CD4-positive, CD25-positive, alpha-beta regulatory T cell (primary cell): Measurements from ENCODE around the gene CKLF. TPM values are rescaled to one million over a fixed set of nuclear protein-coding genes. Genes with fewer than 3 reads are reported as not detected.

Experiments used
- ATAC-seq, 2 donors: fragments of 150-1000 bp; cut with Tn5 transposase; one replicate each; pipeline ENCODE4 v1.10.0; 2021; ENCODE audit warnings: low read depth in 2 of 2, moderate number of reproducible peaks in 2 of 2, moderate library complexity in 1 of 2
- DNase-seq, 3 donors: peaks; one replicate each; pipeline versions ENCODE4 v3.0.0 to v3.0.0-alpha.2; 2012 to 2022; ENCODE audit warnings: mixed read lengths in 1 of 3
- H3K27ac ChIP-seq: one replicate; pipeline ENCODE4 v1.7.0; 2013; ENCODE audit warnings: mild to moderate bottlenecking, low read length; ENCODE audit not compliant: insufficient read depth, poor library complexity, severe bottlenecking
- H3K27me3 ChIP-seq: one replicate; pipeline ENCODE4 v1.7.0; 2013; ENCODE audit warnings: low read length; ENCODE audit not compliant: control insufficient read depth, insufficient read depth
- H3K36me3 ChIP-seq: one replicate; pipeline ENCODE4 v1.7.0; 2013; ENCODE audit warnings: mild to moderate bottlenecking, low read length, moderate library complexity; ENCODE audit not compliant: control insufficient read depth, insufficient read depth
- H3K4me1 ChIP-seq: 2 replicates; pipeline ENCODE4 v1.7.0; 2013; ENCODE audit warnings: mild to moderate bottlenecking, low read length; ENCODE audit not compliant: insufficient read depth, control insufficient read depth, poor library complexity, severe bottlenecking
- H3K4me3 ChIP-seq: one replicate; pipeline ENCODE4 v1.7.0; 2013; ENCODE audit warnings: low read depth, mild to moderate bottlenecking, low read length, moderate library complexity
- H3K9me3 ChIP-seq, 2 experiments: 1 replicate in 1 of 2; 2 replicates in 1 of 2; pipeline ENCODE4 v1.7.0; 2013; ENCODE audit warnings: low read length in 2 of 2, mild to moderate bottlenecking in 1 of 2, moderate library complexity in 1 of 2; ENCODE audit not compliant: control insufficient read depth in 2 of 2
- H3K27ac Mint-ChIP-seq, 3 donors: one replicate each; pipeline ENCODE4 v1.8.0; 2020 to 2022; ENCODE audit warnings: mild to moderate bottlenecking in 3 of 3, mixed read lengths in 3 of 3, moderate library complexity in 2 of 3
- H3K27me3 Mint-ChIP-seq: one replicate; pipeline ENCODE4 v1.8.0; 2022; ENCODE audit warnings: mild to moderate bottlenecking, mixed read lengths
- H3K36me3 Mint-ChIP-seq: one replicate; pipeline ENCODE4 v1.8.0; 2020; ENCODE audit warnings: mixed read lengths
- H3K4me1 Mint-ChIP-seq, 4 donors: one replicate each; pipeline ENCODE4 v1.8.0; 2020 to 2022; ENCODE audit warnings: mixed read lengths in 4 of 4, mild to moderate bottlenecking in 1 of 4
- H3K4me3 Mint-ChIP-seq, 4 donors: one replicate each; pipeline ENCODE4 v1.8.0; 2020 to 2022; ENCODE audit warnings: mild to moderate bottlenecking in 4 of 4, mixed read lengths in 4 of 4, moderate library complexity in 3 of 4
- H3K9me3 Mint-ChIP-seq, 7 donors: one replicate each; pipeline ENCODE4 v1.8.0; 2020 to 2022; ENCODE audit warnings: mixed read lengths in 7 of 7, mild to moderate bottlenecking in 3 of 7, moderate library complexity in 2 of 7
- polyA plus RNA-seq, 4 donors: library from polyadenylated mRNA; unstranded; fragments of 300-500 nt; fragmentation: Illumina TruSeq; gene quantifications; one replicate each; pipeline ENCODE4 v1.2.3, GENCODE V29; 2021
- total RNA-seq: library from RNA; stranded (reverse); gene quantifications from one replicate; pipeline ENCODE4 v1.2.3, GENCODE V29; 2022

Gene CKLF
- total and polyA plus RNA-seq, 5 donors from 2014 or later = 48.2 to 242 (median 161) TPM

DNA sequence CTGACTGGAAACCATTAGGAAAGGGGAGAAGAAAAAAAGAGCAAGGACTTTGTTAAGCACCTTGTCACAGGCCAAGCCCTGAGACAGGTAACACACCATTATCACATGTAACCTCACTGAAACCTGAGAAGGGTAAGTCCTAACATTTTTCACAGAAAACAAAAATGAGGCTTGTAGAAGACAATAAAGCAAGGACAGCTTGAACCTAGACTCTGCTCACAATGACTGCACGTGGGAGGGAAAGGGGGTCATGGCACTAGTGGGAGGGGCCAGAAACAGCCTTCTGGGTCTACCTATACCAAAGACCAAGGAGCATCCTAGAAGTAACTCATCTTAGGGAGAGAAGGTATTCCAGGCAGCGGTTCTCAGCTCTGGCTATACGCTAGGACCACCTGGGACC lies 10.0 kb upstream of the CKLF start:
- no peak for ATAC-seq

DNA sequence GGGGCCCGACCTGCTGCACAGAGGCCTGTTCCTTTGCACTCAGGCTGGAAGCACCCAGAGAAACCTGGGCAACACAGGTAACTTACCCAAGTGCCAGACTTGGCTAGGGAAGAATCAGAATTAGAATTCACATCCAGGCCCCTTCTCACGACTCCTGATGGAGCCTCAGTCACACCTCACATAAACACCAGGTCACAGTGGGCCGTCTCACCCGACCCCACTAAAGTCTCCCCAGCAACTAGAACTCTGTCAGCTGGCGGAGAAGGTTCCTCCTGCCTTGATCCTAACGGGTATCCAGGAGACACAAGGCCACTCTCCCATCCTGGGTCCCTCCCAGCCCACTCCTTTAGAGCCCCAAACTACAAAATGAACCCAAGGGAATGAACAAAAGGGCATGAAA lies 8.8 kb upstream of the CKLF start:
- DNase-seq (no peak), ATAC-seq (no peak)
- no peaks in the 10 kb centered on the region for H3K27me3 ChIP-seq
- H3K4me3 ChIP-seq = no peak overlapping the region
- Mint-ChIP-seq H3K4me1 (peaks cover 6 to 36% (median 20%) of the 10 kb centered on the region in 4 donors), H3K9me3 (no peaks in the 10 kb centered on the region), H3K4me3 (no peak overlapping the region), H3K27me3 (no peaks in the 10 kb centered on the region), H3K36me3 (peaks cover 6% of the 10 kb centered on the region), H3K27ac (peak overlapping the region in 2 of 3 donors; percentile 59 to 70)
- H3K9me3 ChIP-seq = no peaks in the 10 kb centered on the region
- H3K4me1 ChIP-seq = peaks cover 5% of the 10 kb centered on the region
- H3K36me3 ChIP-seq = no peaks in the 10 kb centered on the region
- no peak overlapping the region for H3K27ac ChIP-seq

More for the DNA sequence above, 10.0 kb upstream of the CKLF start:
- Histone ChIP-seq H3K36me3 (no peaks in the 10 kb centered on the region), H3K27me3 (no peaks in the 10 kb centered on the region), H3K9me3 (no peaks in the 10 kb centered on the region), H3K27ac (no peak overlapping the region), H3K4me1 (peaks cover 4% of the 10 kb centered on the region), H3K4me3 (no peak overlapping the region)
- no peak overlapping the region for H3K27ac Mint-ChIP-seq
- no peak overlapping the region for H3K4me3 Mint-ChIP-seq
- DNase-seq = no peak
- no peaks in the 10 kb centered on the region for H3K9me3 Mint-ChIP-seq
- peaks cover 8% of the 10 kb centered on the region for H3K36me3 Mint-ChIP-seq
- H3K27me3 Mint-ChIP-seq = no peaks in the 10 kb centered on the region
- H3K4me1 Mint-ChIP-seq = peaks cover 6 to 25% (median 13%) of the 10 kb centered on the region in 4 donors

DNA sequence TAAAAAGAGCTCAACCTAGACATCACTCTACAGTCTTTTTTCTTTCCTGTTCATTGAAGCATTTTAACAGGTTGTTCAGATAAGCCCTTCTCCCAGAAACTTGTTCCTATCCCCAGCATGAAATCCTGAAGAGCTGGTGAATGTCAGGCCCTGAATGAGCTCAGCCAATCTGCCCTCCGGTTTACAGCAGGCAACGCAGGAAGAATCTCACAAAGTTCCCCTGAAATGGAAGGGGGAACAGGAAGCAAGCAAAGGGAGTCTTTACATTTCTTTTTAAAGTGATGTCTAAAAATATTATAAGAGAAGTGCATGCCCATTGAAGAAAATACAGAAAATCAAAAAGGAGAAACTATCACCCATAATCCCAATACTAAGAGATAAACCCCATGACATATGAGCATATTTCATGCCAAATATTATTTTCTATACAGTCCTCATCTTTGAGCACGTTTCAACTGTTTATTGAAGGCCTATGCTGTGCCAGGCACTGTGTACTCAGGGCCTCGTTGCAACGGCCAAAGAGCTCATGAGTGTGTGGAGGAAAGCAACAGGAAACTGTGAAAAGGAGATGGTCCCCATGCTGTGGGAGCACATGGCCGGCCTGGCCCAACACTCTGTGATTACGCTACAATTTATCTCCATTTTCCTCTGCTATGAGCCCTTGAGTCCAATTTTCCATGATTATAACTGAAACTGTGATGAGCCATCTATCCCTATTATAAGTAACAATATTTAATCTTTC lies 8.2 kb upstream of the CKLF start:
- H3K27ac Mint-ChIP-seq = peak overlapping the region in 2 of 3 donors; percentile 59 to 70

DNA sequence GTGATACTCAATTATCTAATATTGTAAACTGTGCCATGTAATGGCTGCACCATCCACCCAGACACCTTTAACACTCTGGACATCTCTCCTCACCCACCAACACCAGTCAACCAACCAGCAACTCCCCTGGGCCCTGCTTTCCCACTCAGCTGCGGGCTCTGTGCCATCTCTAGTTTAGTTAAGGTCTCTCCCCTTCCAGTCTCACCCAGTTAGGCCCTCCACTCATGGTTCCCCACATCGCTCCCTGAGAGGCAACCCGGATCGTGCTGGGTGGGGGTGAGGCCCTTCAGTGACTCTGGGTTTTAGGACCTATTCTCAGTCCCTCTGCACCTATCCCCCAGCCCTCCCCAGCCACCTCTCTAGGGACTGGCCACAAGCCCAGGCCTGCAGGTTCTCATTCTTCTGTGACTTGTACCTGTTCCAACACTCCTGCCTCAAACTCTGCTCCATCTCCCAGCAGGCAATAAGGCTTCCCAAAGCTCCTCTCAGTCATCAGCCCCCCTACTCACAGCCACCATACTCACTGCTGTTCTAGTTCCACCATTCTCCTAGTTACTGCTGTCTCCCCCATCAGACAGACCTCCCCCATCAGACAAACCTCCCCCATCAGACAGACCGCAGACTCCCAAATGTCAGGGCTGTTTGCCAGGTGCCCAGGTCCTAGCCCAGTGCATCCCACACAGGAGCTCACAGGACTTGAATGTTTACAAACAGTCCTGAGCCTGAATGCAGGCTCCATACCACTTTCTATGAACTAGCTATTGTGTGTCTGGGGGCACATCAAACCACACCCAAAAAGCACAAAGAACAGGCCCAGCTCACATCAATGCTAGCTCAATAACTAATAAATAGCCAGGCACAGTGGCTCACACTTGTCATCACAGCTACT lies 5.0 kb upstream of the CKLF start:
- Histone ChIP-seq H3K9me3 (no peaks in the 10 kb centered on the region), H3K27me3 (no peaks in the 10 kb centered on the region), H3K36me3 (no peaks in the 10 kb centered on the region), H3K4me3 (no peak overlapping the region), H3K4me1 (peaks cover 41% of the 10 kb centered on the region), H3K27ac (no peak overlapping the region)
- Mint-ChIP-seq H3K36me3 (no peaks in the 10 kb centered on the region), H3K9me3 (no peaks in the 10 kb centered on the region), H3K4me3 (peak overlapping the region in 2 of 4 donors; percentile 35 to 61), H3K27me3 (no peaks in the 10 kb centered on the region), H3K27ac (peak overlapping the region in 2 of 3 donors; percentile 39 to 85), H3K4me1 (peaks cover 13 to 57% (median 36%) of the 10 kb centered on the region in 4 donors)
- ATAC-seq (no peak), DNase-seq (no peak)

More for the DNA sequence above, 8.2 kb upstream of the CKLF start:
- Histone ChIP-seq H3K4me1 (peaks cover 12% of the 10 kb centered on the region), H3K36me3 (no peaks in the 10 kb centered on the region), H3K27me3 (no peaks in the 10 kb centered on the region), H3K4me3 (no peak overlapping the region), H3K27ac (no peak overlapping the region), H3K9me3 (no peaks in the 10 kb centered on the region)
- peaks cover 12 to 43% (median 25%) of the 10 kb centered on the region in 4 donors for H3K4me1 Mint-ChIP-seq
- DNase-seq (no peak), ATAC-seq (no peak)
- H3K9me3 Mint-ChIP-seq = no peaks in the 10 kb centered on the region
- peaks cover 6% of the 10 kb centered on the region for H3K36me3 Mint-ChIP-seq
- H3K27me3 Mint-ChIP-seq = no peaks in the 10 kb centered on the region
- no peak overlapping the region for H3K4me3 Mint-ChIP-seq

- Histone ChIP-seq H3K36me3 (no peaks in the 10 kb centered on the region), H3K4me3 (no peak overlapping the region), H3K9me3 (no peaks in the 10 kb centered on the region), H3K4me1 (peaks cover 45% of the 10 kb centered on the region), H3K27me3 (no peaks in the 10 kb centered on the region), H3K27ac (no peak overlapping the region)
- Mint-ChIP-seq H3K4me1 (peaks cover 18 to 64% (median 39%) of the 10 kb centered on the region in 4 donors), H3K27ac (peak overlapping the region; percentile 85 to 89 (median 87)), H3K9me3 (no peaks in the 10 kb centered on the region), H3K4me3 (peak overlapping the region; percentile 61 to 90 (median 86)), H3K36me3 (no peaks in the 10 kb centered on the region), H3K27me3 (no peaks in the 10 kb centered on the region)
- no peak for ATAC-seq
- no peak for DNase-seq
Measured at GRCh38 chr16:66548068-66548467, 4.3 kb upstream of the CKLF start.

GRCh38 chr16:66548868-66549267 lies 3.5 kb upstream of the CKLF start:
- peak in 1 of 3 donors; percentile 8 for DNase-seq
- no peak for ATAC-seq
- Mint-ChIP-seq H3K36me3 (no peaks in the 10 kb centered on the region), H3K27me3 (no peaks in the 10 kb centered on the region), H3K27ac (peak overlapping the region; percentile 85 to 89 (median 87)), H3K9me3 (no peaks in the 10 kb centered on the region), H3K4me1 (peaks cover 25 to 70% (median 46%) of the 10 kb centered on the region in 4 donors), H3K4me3 (peak overlapping the region; percentile 61 to 90 (median 86))
- H3K27me3 ChIP-seq = no peaks in the 10 kb centered on the region
- H3K4me1 ChIP-seq = peaks cover 53% of the 10 kb centered on the region
- H3K27ac ChIP-seq = peak overlapping the region; percentile 88
- H3K4me3 ChIP-seq = peak overlapping the region; percentile 51
- H3K36me3 ChIP-seq = no peaks in the 10 kb centered on the region
- no peaks in the 10 kb centered on the region for H3K9me3 ChIP-seq

DNA sequence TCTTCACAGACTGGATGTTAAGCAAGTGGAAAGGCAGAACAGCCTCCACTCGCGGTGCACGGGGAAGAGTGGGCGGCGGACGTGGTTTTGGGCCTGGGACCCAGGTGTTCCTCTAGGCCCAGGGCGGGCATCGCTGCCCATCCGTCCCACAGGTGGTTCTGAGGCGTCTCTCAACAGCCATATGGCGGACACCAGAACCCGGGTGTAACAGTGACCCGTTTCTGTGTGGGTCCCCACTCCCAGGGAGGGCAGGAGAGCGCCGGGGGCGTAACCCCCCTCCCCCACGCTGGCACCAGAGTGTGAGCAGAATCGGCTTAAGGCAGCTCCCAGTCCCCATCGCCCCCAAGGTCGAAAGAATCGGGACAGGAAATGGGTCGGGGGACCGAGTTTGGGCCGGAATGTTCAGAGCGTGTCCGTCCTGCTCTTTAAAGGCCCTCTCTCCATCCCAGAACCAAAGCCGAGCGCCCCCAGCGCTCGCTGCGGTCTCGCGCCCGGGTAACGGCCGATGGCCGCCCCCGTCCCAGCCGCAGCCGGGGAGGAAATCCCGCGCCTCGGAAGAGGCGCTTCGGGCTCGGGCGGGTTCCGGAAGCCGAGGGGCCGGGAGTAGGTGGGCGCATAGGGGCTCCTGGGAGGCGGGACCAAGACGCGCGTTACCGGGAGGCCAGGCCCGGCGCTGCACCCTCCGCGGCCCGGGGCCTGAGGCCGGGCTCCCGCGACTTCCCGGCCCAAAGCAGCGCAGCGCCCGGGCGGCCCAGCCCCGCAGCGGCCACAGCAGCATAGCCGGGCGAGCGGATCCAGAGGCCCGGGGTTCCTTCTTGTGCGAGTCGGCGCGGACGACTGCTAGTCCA lies 2.9 kb upstream of the CKLF start, which contains the start of gene TK2:
TK2 (minus strand) TSS at position 839 of the 848 bp plus-strand sequence; CDS start at position 778, 61 bp downstream.
- Mint-ChIP-seq H3K4me1 (peaks cover 32 to 74% (median 52%) of the 10 kb centered on the region in 4 donors), H3K4me3 (peak within 1 kb of the TSS; percentile 97 to 99 (median 98)), H3K36me3 (peaks cover 2% of the 10 kb centered on the region), H3K27ac (peak within 1 kb of the TSS; percentile 85 to 89 (median 87)), H3K27me3 (no peaks in the 10 kb centered on the region), H3K9me3 (no peaks in the 10 kb centered on the region)
- H3K36me3 ChIP-seq = no peaks in the 10 kb centered on the region
- H3K4me1 ChIP-seq = peaks cover 59% of the 10 kb centered on the region
- H3K9me3 ChIP-seq = no peaks in the 10 kb centered on the region
- ATAC-seq (peak in 1 of 2 donors; percentile 9), DNase-seq (peak; percentile 50 to 57 (median 57))
- peak within 1 kb of the TSS; percentile 84 for H3K4me3 ChIP-seq
- no peaks in the 10 kb centered on the region for H3K27me3 ChIP-seq
- peak within 1 kb of the TSS; percentile 88 for H3K27ac ChIP-seq
